GM11168 (cell line): ENCODE results near the gene TM7SF2.

Source experiments
- in situ Hi-C: fragments of 300-500 bp; cut with MboI; formaldehyde crosslinking; loops from one replicate; pipeline ENCODE4 v1.12.0; 2022; ENCODE audit warnings: low sequenced_read_pairs; ENCODE audit not compliant: unreplicated experiment

TM7SF2 gene

GRCh38 chr11:65127473-65128181 is 16.0 kb downstream of the TM7SF2 start:
- in situ Hi-C loops = no loop called here

GRCh38 chr11:65128182-65129145 is 16.8 kb downstream of the TM7SF2 start:
- in situ Hi-C loops = no loop called here

DNA sequence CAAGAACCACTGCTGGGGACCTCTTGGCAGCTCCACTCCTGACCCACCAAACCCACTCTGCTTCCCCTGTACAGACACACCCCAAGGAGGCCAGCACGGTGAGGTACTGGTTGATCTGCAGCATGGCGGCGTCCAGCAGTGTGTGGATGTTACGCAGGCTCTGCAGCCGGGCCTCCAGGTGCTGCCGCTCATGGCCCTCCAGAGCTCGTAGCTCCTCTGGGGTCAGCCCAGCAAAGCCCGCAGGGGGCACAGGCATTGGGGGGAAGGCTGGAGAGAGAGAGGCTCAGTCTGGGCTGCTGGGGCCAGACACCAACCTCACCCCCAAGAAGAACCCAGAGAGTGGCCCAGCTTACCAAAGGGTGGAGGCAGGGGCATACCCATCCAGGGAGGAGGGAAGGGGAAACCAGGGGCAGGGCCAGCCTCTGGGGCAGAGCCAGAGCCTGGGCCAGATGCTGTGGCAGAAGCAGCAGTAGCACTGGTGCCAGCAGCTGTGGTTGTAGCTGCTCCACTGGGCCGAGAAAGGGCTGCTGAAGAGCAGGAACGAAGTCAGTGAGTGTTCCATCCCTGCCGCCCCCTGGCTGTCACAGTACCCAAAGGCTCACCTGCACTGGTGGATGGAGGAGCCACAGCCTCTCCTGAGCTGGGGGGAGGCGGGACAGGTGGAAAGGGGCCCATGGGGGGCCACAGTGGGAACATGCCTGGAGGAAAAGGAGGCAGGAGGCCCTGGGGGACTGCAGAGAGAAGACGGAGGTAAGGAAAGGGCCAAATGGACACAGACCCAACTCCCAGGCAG is 18.2 kb downstream of the TM7SF2 start:
- in situ Hi-C loops = no loop called here

GRCh38 chr11:65130631-65131416 is 19.2 kb downstream of the TM7SF2 start:
- in situ Hi-C loops = no loop called here

DNA sequence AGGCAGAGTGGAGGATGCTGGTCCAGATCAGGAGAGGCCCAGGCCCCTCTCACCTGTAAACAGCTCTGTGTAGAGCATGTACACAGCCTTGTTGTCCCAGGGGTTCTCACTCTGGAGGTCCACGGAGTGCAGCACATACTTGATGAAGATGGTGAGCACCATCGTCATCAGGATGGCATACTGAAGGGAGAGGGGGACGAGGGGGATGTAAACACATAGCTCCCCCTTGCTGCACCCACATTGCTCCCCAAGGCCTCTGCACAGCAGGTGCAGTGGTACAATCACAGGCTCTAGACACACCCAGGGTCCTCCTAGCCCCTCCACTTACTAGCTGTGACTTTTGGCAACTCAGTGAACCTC is 19.7 kb downstream of the TM7SF2 start:
- in situ Hi-C loops = no loop called here

GRCh38 chr11:65131895-65132237 is 20.2 kb downstream of the TM7SF2 start:
- in situ Hi-C loops = no loop called here

DNA sequence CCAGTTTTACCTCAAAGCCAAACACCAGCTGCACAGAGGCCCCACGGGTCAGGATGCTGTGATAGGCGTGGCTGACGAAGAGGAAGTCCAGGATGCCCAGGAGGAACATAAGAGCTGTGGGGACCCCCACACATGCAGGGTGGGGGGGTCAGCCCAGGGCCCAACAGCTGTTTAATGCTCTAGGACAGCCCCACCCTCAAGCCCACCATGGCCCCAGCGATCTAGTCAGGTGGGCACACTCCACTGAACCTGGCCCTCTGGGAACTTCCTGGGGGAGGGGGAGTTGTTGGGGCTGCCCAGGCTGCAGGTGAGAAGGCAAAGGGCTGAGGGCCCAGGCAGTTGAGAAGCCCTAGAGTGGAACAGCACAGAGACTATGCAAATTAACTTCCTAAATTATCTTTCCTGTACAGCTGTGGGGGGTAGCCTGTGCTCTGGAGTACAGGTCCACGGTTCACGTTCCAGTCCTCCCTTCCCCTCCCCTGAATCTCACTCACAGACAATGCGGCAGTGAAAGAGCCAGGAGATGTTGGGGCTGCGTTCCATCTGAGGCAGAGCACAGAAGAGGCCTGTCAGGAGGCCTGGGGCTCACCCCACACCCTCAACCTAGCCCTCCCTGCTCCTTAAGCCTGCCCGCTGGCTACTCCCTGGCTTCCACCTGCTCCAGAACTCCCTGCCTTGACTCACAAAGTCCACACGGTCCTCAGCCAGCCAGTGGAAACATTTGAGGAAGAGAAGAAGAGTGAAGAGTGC is 20.7 kb downstream of the TM7SF2 start:
- in situ Hi-C loops = no loop called here

- in situ Hi-C loops = no loop called here
Measured at GRCh38 chr11:65132988-65133700, 21.5 kb downstream of the TM7SF2 start.

- in situ Hi-C loops = no loop called here
Measured at GRCh38 chr11:65133724-65134123, 22.1 kb downstream of the TM7SF2 start.

DNA sequence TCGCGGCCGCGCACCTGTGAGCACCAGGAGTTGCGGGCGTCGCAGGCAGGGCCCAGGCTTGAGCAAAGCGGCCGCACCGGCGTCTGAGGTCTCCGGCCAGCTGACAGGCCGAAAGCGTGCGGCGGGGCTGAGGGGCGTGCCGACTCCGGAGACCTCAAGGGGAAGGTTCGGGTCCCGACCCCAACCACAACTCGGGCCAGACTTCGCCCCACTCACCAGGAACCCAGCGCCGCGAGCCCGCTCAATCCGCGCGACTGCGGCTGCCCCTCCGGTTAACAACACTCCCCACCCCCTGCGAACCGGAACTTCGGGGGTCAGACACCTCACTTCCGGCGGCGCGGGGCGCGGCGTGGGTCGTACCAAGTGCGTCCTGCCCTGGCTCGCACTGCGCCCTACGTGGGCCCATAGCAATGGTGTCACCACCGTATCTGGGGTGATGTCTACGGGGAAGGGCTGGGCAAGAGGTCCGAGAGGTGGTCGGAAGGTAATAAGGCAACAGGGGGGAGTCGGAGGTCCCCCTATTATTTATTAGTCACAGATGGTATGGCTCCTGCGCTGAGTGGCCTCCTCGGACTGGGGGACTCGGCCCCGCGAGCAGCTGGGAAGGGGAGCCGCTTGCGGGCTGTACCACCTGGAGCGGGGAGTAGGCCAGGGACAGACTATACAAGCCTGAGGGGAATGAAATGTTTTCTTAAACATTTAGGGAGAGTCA is 22.7 kb downstream of the TM7SF2 start, which contains the start of gene SYVN1:
Gene SYVN1, minus strand, starts transcription at position 280 of the 712 bp plus-strand sequence. CDS start 918 bp downstream, outside the sequence.
- in situ Hi-C loops = no loop called here

DNA sequence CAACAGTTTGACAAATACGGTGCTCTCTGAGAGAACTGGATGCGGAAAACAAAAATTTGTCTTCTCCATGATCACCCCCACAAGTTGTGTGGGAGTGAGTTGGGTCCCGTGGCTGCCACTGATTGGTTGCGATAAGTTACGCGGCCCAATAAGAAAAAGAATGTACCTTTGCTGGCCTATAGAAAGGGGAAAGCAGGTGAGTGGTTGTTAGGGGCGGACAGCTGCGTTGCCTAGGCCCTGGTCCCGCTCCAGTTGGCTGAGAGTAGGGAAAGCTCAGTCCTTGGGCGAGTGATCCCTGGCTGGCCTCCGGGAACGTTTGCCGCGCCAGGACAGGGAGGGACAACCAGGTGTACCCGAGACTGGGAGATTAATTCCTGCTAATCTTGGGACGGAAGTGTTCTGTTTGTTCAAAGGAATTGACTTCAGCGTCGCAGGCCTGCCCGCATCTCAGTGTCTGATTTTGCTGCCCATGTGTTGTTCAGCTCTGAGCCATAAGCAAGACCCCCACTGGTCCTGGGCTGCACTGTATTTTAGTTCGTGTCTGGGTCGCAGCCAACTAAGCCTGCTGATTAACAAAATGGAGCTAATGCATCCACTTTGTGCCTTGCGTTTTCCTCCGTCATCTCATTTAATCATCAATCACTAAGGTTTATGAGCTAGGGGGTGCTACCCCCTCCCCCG is 23.4 kb downstream of the TM7SF2 start:
- in situ Hi-C loops = no loop called here

GRCh38 chr11:65135633-65136145 is 24.0 kb downstream of the TM7SF2 start:
- in situ Hi-C loops = no loop called here

DNA sequence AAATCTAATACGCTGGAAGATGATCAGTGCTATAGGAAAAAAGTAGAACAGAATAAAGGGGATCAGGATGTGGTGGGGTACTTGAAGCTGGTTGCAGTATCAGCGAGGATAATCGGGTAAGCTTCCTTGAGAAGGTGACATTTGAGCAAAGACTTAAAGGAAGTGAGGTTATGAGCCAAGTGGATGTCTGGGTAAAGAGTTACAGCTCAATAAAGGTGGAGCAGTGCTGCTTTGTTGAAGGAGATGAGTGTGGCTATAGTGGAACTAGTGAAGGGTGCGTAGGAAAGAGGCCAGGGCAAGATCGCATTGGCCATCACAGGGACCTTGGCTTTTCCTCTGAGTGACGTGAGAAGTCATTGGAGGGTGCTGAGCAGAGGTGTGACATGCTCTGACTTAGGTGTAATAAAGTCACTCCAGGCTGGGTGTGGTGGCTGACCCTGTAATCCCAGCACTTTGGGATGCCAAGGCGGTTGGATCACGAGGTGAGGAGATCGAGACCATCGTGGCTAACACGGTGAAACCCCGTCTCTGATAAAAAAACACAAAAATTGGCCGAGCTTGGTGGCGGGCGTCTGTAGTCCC is 24.9 kb downstream of the TM7SF2 start:
- in situ Hi-C loops = no loop called here

- in situ Hi-C loops = no loop called here
Measured at GRCh38 chr11:65141896-65142494, 30.3 kb downstream of the TM7SF2 start.

DNA sequence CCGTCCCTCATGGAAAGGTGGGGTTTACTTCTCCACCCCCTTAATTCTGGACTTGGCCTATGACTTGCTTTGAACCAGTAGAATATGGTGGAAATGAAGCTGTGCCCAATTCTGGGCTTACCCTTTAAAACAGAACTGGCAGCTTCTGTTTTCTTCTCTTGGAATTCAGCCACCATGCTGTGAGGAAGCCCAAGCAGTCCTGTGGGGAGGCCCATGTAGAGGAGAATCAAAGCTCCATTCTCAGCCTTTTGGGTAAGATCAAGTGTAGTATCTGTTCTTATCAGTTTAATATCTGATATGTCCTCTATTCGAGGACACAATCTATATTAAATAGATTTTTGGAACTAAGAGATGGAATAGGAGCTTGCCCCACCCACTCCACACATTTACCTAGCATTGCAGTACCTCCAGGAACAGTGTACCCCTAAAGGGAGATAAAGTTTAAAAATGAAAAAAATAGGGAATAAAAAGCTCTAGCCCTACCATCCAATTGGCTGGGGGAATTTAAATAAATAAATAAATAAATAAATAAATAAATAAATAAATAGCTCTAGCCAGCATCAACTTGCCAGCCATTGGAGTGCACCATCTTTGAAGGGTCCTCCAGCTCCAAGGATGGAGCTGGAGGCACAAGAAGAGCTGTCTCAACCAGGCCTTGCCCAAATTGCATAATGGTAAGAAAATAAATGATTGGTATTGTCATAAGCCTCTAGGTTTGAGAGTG is 35.8 kb downstream of the TM7SF2 start:
- in situ Hi-C loops = no loop called here

DNA sequence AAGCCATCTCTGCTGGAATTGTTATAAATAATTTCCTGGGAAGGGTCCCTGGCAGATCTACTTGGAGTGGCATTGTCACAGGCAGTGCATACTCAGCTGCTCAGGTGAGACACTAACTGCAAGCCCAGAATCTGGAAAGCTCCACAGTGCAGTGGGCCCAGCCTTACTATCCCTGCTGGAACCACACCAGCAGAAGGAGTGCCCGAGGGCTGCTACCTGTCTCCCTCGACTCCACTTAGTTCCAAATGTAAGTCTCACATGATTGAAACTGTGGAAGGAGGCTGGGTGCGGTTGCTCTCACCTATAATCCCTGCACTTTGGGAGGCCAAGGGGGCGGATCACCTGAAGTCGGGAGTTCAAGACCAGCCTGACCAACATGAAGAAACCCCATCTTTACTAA is 37.0 kb downstream of the TM7SF2 start:
- in situ Hi-C loops = no loop called here
